ENCODE results near the gene TMEM132A. TPM values are rescaled to one million over a fixed set of nuclear protein-coding genes. Genes with fewer than 3 reads are reported as not detected.
A peak's percentile ranks its signal among the peaks of the same experiment; 100 is the strongest.

TMEM132A gene
- total and polyA plus RNA-seq, 9 of the 15 experiments (the other 6 are each of a cell fraction or from before 2014, with no cell fraction given) = 0.04 to 1.1 (median 0.18) TPM; not detected in 4

DNA sequence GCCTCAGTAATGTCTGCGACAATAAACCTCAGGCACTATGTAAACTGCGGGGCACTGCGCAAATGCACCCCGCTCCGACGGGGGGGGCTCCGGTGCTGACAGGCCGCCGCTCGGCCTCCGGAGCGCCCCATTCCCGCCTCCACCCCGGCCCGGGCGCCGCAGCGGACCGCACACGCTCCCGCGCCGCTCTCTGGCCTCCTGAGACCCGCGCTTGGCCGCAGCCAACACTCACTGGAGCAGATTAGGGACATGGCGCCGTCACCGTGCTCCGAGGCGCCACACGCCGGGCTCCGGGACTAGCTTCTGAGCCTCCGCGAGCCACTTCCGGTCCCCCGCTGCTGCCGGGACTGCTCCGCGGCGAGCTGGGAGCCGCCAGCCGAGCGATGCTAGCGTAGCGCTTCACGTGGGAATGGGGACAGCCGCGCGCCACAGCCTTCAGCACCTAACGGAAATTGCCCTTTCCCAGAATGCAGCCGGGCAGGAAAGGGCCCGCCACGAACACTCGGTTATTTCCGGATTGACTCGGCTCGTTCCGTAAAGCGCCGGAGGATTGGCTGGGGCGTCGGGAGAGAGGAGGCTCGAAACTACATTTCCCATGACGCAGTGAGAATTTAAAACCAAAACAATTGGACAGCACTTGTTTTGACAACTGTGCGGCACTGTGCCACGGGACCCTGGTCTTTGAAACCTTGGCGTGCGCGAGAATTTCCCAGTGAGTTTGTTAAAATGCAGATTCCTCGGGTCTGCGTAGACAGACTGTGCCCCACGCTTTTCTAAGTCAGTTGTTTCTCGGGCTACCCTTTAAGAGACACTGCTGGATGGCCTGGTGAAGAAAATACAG, 17.9 kb upstream of the TMEM132A start, which contains the start of gene PRPF19 (continued):
- TF ChIP-seq, protein P1, sequence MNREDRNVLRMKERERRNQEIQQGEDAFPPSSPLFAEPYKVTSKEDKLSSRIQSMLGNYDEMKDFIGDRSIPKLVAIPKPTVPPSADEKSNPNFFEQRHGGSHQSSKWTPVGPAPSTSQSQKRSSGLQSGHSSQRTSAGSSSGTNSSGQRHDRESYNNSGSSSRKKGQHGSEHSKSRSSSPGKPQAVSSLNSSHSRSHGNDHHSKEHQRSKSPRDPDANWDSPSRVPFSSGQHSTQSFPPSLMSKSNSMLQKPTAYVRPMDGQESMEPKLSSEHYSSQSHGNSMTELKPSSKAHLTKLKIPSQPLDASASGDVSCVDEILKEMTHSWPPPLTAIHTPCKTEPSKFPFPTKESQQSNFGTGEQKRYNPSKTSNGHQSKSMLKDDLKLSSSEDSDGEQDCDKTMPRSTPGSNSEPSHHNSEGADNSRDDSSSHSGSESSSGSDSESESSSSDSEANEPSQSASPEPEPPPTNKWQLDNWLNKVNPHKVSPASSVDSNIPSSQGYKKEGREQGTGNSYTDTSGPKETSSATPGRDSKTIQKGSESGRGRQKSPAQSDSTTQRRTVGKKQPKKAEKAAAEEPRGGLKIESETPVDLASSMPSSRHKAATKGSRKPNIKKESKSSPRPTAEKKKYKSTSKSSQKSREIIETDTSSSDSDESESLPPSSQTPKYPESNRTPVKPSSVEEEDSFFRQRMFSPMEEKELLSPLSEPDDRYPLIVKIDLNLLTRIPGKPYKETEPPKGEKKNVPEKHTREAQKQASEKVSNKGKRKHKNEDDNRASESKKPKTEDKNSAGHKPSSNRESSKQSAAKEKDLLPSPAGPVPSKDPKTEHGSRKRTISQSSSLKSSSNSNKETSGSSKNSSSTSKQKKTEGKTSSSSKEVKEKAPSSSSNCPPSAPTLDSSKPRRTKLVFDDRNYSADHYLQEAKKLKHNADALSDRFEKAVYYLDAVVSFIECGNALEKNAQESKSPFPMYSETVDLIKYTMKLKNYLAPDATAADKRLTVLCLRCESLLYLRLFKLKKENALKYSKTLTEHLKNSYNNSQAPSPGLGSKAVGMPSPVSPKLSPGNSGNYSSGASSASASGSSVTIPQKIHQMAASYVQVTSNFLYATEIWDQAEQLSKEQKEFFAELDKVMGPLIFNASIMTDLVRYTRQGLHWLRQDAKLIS (CRISPR knock-in tag; IDR thresholded peaks at IDR 0.05) = peak; percentile 81; the same call in 1 of the 2 replicates
- TF ChIP-seq, protein P2, sequence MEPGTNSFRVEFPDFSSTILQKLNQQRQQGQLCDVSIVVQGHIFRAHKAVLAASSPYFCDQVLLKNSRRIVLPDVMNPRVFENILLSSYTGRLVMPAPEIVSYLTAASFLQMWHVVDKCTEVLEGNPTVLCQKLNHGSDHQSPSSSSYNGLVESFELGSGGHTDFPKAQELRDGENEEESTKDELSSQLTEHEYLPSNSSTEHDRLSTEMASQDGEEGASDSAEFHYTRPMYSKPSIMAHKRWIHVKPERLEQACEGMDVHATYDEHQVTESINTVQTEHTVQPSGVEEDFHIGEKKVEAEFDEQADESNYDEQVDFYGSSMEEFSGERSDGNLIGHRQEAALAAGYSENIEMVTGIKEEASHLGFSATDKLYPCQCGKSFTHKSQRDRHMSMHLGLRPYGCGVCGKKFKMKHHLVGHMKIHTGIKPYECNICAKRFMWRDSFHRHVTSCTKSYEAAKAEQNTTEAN (CRISPR knock-in tag; IDR thresholded peaks at IDR 0.05) = no peak
- TF ChIP-seq RAD21 (CRISPR knock-in tag; conservative IDR thresholded peaks at IDR 0.05 in 1 of 2, IDR thresholded peaks at IDR 0.05 in 1 of 2) (no peak), POLR2AphosphoS2 (IDR thresholded peaks at IDR 0.05; ENCODE audit: low read length) (no peak), RBM22 (IDR thresholded peaks at IDR 0.05; ENCODE audit: low read depth, low read length, poor library complexity, severe bottlenecking) (no peak), KLF13 (tag; IDR thresholded peaks at IDR 0.05; ENCODE audit: borderline replicate concordance, low read depth) (0 out of 2 replicates have a peak, but pooled peaks have one; percentile 46), ZNF197 (CRISPR knock-in tag; IDR thresholded peaks at IDR 0.05; ENCODE audit: low read depth) (no peak), ZNF133 (CRISPR knock-in tag; IDR thresholded peaks at IDR 0.05) (no peak), ETV5 (CRISPR knock-in tag; IDR thresholded peaks at IDR 0.05; ENCODE audit: low read depth) (peak; percentile 77; the same call in 1 of the 2 replicates), MIER1 (IDR thresholded peaks at IDR 0.05; ENCODE audit: low read depth) (no peak), ZNF644 (tag; IDR thresholded peaks at IDR 0.05; ENCODE audit: low read depth) (no peak)
- TF ChIP-seq, protein P3, sequence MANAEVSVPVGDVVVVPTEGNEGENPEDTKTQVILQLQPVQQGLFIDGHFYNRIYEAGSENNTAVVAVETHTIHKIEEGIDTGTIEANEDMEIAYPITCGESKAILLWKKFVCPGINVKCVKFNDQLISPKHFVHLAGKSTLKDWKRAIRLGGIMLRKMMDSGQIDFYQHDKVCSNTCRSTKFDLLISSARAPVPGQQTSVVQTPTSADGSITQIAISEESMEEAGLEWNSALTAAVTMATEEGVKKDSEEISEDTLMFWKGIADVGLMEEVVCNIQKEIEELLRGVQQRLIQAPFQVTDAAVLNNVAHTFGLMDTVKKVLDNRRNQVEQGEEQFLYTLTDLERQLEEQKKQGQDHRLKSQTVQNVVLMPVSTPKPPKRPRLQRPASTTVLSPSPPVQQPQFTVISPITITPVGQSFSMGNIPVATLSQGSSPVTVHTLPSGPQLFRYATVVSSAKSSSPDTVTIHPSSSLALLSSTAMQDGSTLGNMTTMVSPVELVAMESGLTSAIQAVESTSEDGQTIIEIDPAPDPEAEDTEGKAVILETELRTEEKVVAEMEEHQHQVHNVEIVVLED (CRISPR knock-in tag; IDR thresholded peaks at IDR 0.05) = 0 out of 2 replicates have a peak, but pooled peaks have one; percentile 17
- TF ChIP-seq, protein P4, sequence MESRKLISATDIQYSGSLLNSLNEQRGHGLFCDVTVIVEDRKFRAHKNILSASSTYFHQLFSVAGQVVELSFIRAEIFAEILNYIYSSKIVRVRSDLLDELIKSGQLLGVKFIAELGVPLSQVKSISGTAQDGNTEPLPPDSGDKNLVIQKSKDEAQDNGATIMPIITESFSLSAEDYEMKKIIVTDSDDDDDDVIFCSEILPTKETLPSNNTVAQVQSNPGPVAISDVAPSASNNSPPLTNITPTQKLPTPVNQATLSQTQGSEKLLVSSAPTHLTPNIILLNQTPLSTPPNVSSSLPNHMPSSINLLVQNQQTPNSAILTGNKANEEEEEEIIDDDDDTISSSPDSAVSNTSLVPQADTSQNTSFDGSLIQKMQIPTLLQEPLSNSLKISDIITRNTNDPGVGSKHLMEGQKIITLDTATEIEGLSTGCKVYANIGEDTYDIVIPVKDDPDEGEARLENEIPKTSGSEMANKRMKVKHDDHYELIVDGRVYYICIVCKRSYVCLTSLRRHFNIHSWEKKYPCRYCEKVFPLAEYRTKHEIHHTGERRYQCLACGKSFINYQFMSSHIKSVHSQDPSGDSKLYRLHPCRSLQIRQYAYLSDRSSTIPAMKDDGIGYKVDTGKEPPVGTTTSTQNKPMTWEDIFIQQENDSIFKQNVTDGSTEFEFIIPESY (CRISPR knock-in tag; IDR thresholded peaks at IDR 0.05) = peak; percentile 73
- TF ChIP-seq, protein P5, sequence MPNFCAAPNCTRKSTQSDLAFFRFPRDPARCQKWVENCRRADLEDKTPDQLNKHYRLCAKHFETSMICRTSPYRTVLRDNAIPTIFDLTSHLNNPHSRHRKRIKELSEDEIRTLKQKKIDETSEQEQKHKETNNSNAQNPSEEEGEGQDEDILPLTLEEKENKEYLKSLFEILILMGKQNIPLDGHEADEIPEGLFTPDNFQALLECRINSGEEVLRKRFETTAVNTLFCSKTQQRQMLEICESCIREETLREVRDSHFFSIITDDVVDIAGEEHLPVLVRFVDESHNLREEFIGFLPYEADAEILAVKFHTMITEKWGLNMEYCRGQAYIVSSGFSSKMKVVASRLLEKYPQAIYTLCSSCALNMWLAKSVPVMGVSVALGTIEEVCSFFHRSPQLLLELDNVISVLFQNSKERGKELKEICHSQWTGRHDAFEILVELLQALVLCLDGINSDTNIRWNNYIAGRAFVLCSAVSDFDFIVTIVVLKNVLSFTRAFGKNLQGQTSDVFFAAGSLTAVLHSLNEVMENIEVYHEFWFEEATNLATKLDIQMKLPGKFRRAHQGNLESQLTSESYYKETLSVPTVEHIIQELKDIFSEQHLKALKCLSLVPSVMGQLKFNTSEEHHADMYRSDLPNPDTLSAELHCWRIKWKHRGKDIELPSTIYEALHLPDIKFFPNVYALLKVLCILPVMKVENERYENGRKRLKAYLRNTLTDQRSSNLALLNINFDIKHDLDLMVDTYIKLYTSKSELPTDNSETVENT (CRISPR knock-in tag; IDR thresholded peaks at IDR 0.05) = 0 out of 2 replicates have a peak, but pooled peaks have one; percentile 47
